Inflammatory macrophage (primary cell): ENCODE data around the gene SHOX.
"Not testable (repeated sequence)": the region's sequence is repeated elsewhere in the genome, so short reads cannot be mapped to it uniquely, and the experiment has no call there.

ENCODE experiments used
- DNase-seq, 2 donors: peaks; one replicate each; pipeline ENCODE4 v3.0.0-alpha.2; 2020 to 2022
- total RNA-seq, 18 experiments: gene quantifications; one replicate each; lab custom pipeline; 2026; ENCODE audit warnings: mixed read lengths in 6 of 18, inconsistent platforms in 2 of 18; lab: John Stamatoyannopoulos, UW

The SHOX gene
- 0 to 0.09 (median 0) reads per million in 18 experiments for total RNA-seq

DNA sequence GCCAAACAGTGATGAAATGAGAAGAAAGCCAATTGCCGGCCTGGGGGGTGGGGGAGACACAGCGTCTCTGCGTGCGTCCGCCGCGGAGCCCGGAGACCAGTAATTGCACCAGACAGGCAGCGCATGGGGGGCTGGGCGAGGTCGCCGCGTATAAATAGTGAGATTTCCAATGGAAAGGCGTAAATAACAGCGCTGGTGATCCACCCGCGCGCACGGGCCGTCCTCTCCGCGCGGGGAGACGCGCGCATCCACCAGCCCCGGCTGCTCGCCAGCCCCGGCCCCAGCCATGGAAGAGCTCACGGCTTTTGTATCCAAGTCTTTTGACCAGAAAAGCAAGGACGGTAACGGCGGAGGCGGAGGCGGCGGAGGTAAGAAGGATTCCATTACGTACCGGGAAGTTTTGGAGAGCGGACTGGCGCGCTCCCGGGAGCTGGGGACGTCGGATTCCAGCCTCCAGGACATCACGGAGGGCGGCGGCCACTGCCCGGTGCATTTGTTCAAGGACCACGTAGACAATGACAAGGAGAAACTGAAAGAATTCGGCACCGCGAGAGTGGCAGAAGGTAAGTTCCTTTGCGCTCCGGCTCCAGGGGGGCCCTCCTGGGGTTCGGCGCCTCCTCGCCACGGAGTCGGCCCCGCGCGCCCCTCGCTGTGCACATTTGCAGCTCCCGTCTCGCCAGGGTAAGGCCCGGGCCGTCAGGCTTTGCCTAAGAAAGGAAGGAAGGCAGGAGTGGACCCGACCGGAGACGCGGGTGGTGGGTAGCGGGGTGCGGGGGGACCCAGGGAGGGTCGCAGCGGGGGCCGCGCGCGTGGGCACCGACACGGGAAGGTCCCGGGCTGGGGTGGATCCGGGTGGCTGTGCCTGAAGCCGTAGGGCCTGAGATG is at the start of gene SHOX:
Gene SHOX, plus strand, starts transcription at position 180 of the 885 bp plus-strand sequence. Its CDS starts 107 bp downstream, at position 287.
- no peak for DNase-seq

DNA sequence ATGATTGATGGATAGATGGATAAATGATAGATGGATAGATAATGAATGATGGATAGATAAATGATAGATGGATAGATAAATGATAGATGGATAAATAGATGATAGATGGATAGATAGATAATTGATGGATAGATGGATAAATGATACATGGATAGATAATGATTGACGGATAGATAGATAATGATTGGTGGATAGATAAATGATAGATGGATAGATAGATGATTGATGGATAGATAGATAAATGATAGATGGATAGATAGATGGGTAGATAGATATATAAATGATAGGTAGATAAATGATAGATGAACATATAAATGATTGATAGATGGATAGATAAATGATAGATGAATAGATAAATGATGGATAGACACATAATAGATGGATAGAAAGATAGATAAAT is 49.5 kb upstream of the SHOX start:
- DNase-seq: no peak

DNA sequence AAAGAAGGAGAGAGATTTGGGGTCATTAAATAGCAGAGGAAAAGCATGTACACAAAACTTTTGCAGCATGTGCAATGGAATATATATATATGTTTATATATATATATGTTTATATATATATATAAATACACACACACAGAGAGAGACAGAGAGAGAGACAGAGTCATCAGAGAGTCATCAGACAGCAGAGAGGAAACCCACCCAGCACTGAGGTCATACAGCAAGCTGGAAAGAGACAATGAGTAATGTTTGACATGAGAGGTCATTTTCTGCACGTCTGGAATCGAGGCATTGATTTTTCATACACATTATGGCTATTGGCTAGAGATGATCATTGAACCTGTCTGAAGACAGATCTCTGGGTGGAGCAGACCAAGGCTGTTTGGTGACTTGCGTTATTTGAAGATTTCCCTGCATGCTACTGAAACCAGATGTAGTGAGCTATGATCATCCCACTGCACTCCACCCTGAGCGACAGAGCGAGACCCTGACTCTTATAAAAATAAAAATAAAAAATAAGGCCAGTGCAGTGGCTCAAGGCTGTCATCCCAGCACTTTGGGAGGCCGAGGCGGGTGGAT is 48.8 kb upstream of the SHOX start:
- DNase-seq: no peak

DNA sequence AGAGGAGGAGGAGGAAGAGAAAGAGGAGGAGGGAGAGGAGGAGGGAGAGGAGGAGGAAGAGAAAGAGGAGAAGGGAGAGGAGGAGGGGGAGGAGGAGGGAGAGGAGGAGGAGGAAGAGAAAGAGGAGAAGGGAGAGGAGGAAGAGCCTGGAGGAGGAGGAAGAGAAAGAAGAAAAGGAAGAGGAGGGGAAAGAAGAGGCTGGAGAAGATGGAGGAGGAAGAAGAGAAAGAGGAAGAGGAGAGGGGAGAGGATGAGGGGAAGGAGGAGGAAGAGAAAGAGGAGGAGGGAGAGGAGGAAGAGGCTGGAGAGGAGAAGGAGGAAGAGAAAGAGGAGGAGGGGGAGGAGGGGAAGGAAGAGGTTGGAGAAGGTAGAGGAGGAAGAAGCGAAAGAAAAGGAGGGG is 46.0 kb upstream of the SHOX start:
- DNase-seq: no peak

DNA sequence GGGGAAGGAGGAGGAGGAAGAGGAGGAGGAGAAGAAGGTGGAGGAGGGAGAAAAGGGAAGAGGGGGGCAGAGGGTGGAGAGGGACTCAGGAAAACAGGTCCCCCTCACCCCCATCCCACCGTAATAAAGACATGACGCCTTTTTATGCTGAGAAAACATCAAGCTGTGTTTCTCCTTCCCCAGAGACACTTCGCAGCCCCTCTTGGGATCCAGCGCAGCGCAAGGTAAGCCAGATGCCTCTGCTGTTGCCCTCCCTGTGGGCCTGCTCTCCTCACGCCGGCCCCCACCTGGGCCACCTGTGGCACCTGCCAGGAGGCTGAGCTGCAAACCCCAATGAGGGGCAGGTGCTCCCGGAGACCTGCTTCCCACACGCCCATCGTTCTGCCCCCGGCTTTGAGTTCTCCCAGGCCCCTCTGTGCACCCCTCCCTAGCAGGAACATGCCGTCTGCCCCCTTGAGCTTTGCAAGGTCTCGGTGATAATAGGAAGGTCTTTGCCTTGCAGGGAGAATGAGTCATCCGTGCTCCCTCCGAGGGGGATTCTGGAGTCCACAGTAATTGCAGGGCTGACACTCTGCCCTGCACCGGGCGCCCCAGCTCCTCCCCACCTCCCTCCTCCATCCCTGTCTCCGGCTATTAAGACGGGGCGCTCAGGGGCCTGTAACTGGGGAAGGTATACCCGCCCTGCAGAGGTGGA is 45.3 kb upstream of the SHOX start:
- no peak for DNase-seq

DNA sequence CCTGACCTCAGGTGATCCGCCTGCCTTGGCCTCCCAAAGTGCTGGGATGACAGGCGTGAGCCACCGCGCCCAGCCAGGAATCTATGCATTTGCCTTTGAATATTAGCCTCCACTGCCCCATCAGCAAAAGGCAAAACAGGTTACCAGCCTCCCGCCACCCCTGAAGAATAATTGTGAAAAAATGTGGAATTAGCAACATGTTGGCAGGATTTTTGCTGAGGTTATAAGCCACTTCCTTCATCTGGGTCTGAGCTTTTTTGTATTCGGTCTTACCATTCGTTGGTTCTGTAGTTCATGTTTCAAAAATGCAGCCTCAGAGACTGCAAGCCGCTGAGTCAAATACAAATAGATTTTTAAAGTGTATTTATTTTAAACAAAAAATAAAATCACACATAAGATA is 44.2 kb upstream of the SHOX start:
- DNase-seq: no peak

DNA sequence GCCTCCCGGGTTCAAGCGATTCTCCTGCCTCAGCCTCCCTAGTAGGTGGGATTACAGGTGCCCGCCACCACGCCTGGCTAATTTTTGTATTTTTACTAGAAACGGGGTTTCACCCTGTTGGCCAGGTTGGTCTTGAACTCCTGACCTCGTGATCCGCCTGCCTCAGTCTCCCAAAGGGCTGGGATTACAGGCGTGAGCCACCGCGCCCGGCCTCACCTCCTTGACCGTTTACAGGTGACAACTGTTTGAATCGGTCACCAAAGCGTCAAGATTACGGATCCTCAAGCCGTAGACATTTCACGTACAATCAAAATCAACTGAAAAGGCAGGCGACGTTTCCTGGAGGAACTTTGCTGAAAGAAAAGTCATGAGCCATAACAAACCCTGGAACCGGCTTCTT is 41.3 kb upstream of the SHOX start:
- not testable (repeated sequence) for DNase-seq

DNA sequence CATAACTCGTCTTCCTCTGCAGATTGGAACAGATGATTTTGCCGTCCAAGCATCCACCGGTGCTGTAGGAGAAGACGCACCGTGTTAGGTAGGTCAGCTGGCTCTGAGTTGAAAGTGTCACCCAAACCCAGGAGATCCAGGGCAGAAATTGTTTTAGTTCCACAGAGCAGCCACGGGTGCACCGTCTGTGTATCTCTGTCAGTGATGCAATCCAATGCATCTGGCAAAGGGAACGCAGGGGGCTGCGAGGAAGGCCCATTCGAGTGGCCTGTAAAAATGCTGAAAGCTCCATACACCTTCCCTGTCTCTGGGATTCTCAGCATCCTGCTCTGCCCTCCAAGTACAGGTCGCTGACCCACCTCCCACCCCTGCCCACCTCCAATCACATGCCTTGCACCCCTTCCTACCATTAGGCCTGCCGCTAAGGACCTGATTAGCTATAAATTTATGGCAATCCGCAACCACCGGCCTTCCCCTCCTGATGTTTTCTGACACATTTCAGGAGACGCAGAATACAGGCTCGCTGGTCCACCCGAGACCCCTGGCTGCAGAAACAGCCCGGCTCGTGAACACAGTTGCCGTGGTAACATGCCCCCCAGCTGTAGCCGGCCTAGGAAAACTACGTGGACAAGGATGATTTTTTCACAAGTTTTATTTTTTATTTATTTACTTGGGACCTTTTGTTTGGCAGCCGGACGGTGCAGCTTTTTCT is 39.7 kb upstream of the SHOX start:
- DNase-seq: no peak

DNA sequence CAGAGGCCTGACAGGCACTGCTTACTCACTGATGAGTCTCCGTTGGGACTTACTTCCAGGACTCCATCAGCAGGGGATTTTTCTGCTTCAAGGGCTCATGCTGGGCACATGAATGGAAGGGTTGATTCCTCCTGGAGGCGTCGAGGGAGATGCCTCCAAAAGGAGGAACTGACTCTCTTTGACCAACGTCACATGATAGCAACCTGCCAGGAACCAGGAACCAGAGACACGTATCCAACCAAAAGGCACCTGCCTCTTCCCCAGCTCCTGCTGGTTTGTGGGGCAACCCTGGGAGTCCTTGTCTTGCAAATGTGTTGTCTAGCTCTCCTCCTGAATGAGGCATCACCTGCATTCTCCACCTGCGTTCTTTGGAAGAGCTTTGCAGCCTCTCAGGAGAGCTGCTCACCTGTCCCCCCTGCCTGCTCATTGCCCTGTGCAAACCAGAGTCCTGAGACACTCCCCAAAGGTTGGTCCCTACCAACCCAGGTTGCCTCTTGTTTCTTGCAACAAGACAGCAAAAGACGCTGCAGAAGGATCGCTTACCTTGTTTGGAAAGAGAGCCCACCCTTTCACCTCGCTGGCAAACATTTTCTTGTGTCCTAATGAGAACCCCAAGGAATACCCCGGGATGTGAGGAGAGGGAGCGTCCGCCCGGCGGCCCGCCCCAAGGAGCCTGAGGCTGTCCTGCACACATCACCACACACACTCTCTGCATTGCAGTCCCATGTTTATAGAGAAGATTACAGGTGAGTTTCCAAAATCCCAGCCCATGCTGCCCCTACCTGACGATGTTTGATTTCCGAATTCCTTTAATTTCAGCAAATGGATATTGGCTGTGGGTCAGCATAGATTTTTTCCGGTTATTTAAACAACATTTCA is 30.5 kb upstream of the SHOX start:
- no peak for DNase-seq

DNA sequence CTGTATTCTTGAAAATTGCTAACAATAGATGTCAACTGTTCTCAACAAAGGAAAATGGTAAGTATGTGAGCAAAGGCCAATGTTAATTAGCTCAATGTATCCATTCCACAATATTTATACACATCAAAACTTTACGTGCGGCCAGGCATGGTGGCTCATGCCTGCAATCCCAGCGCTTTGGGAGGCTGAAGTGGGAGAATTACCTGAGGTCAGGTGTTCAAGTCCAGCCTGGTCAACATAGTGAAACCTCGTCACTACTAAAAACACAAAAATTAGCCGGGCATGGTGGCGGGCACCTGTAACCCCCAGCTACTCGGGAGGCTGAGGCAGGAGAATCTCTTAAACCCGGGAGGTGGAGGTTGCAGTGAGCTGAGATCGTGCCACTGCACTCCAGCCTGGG is 27.6 kb upstream of the SHOX start:
- DNase-seq: not testable (repeated sequence)

DNA sequence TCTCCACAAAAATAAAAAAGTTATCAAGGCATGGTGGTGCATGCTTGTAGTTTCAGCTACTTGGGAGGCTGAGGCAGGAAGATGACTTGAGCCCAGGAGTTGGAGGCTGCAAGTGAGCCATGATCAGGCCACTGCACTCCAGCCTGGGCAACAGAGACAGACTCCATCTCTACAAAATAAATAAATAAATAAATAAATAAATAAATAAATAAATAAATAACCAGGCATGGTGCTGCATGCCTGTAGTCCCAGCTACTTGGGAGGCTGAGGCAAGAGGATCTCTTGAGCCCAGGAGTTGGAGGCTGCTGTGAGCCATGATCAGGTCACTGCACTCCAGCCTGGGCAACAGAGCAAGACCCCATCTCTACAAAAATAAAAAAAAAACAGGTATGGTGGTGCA is 26.0 kb upstream of the SHOX start:
- not testable (repeated sequence) for DNase-seq

DNA sequence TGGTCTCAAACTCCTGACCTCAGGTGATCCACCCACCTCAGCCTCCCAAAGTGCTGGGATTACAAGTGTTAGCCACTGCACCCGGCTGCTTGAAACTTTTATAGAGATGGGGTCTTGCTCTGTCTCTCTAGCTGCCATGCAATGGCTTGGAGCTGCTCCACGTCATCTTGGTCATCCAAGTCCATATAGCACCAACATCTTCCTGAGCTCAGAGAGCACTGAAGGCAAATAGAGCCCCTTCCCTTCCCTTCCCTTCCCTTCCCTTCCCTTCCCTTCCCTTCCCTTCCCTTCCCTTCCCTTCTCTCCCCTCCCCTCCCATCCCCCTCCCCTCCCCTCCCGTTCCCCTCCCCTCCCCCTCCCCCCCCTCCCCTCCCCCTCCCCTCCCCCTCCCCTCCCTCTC is 22.5 kb upstream of the SHOX start:
- DNase-seq: not testable (repeated sequence)

DNA sequence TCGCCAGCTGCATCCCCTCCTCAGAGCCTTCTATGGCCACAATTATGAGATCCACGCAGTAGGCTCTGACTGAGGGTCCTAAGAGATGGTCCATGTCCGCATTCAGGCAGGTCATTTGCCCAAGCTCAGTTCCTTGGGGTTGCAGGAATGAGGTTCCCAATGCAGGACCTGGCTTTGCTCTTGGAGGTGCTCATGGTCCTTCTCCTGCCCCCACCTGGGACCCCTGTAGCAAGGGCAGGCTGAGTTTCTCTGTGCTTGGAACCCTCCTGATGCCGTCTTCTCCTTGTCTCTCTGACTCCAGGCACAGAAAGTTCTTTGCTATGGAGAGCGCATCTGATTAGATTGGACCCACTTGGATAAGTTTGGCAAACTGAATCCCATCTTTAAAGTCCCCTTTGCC is 16.5 kb upstream of the SHOX start:
- no peak for DNase-seq

DNA sequence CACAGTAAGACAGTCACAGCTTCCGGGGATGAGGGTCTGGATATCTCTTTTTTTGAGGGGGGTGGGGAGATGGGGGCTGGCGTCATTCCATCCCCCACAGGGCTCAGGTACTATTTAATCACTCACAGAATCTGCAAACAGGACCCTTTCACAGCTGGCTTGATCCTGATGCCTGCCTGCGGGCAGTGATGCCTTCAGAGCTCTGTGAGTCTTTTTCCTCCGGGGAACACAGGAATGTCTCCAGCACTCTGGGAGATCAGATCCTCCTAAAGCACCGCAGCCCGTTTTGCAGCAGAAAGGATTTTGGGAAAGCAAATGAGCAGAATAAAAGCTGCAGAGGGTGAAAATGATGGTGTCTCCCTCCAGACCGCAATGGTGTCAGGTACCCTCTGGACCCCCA is 13.2 kb upstream of the SHOX start:
- no peak for DNase-seq

DNA sequence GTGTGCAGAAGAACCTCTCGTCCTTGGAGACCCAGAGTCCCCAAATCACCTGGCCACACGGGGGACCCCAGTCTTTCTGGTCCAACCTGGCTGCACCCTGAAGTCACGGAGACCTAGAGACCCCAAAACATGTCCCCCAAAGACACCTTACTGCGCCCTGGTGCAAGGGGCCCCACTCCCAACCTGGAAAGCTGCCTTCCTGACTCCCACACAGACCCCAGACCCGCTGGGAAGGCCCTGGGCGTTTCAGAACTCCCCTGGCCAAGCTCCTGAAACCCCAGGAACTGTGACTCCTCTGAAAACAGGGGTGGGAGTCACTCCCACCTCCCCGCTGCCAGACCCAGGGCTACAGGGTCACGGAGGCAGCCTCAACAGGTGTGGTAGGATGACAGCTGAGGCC is 12.7 kb upstream of the SHOX start:
- DNase-seq: no peak

DNA sequence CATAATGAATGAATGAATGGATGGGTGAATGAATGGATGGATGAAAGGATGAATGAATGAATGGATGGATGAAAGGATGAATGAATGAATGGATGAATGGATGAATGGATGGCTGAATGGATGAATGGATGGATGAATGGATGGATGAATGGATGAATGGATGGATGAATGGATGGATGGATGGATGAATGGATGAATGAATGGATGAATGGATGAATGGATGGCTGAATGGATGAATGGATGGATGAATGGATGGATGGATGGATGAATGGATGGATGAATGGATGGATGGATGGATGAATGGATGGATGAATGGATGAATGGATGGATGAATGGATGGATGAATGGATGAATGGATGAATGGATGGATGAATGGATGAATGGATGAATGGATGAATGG is 12.3 kb upstream of the SHOX start:
- not testable (repeated sequence) for DNase-seq

DNA sequence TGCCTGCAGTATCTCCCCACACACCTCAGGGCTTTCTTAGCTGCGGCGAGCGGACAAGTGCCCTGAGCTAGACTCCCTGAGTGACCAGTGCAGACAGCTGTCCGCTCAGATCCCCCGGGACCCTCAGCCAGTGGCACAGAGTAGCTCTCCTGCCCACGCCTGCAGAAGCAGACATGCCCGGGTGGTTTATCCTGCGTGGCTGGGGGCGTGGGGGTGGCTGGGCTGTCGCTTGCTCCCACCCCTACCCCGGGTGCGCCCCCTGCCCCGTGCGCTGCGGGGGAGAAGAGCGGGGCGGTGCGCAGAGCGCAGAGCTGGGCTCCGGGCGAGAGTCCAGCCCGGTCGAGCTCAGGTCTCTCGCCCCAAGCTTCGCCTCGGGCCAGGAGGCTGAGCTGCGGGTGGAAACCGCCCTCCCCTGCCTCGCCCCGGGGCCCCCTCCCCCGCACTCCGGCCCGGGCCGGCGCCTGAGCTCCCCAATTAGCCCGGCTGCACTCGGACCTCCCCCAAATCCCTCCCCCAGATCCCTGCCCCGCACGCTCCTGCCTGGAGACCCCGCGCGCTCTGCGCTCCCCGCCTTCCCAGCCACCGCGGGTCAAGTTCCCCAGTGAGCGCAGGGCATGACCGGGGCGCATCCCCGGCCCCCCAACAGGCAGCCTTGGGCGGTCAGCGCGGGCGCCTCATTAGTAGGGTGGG is 11.7 kb upstream of the SHOX start:
- no peak for DNase-seq

DNA sequence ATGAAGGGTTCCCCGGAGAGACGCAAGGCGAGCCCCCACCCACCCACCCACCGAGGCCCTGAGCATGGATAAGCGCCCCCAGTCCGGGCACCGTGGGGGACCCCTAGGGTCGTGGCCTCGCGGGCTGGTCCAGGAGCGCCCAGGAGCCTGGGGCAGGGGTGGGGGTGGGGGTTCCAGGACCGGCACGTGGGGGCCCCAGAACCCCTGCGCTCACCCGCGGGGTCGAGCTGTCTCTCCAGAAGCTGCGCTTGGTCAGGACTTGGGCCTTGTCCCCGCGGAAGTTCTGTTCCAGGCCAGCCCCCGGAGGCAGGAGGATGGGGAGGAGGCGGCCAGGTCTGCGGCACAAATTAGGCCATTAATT is 11.2 kb upstream of the SHOX start:
- DNase-seq: no peak

DNA sequence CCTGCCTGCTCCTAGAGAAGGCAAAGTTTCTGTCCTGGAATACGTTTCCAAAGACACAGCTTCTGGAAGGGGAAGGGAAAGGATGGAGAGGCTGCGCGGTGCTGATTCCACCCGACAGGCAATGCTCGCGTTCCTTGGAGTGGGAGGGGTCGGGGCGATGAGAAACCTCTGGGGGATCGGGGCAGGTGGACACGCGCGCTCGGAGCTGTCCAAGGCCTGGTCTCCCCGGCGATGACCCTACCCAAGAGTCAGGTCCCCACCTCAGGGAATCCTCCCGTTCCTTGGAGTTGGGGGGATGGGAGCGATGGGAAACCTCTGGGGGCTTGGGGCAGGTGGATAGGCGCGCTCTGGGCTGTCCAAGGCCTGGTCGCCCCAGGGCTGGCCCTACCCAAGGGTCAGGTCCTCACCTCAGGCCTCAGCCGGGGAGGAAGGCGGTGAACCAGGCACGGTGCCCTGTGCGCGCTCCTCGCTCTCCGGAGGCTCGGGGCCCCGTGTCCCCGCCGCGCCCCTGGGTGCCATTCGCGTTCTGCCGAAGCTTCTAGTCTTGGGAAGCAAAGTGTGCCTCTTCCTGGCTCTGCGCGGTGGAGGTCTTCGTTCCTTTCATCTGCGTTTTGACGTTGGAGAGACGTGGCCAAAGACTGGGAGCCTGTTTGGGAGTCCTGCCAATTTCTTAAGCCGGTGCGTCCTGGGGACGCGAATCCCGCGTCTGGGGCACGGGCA is 10.6 kb upstream of the SHOX start:
- no peak for DNase-seq

DNA sequence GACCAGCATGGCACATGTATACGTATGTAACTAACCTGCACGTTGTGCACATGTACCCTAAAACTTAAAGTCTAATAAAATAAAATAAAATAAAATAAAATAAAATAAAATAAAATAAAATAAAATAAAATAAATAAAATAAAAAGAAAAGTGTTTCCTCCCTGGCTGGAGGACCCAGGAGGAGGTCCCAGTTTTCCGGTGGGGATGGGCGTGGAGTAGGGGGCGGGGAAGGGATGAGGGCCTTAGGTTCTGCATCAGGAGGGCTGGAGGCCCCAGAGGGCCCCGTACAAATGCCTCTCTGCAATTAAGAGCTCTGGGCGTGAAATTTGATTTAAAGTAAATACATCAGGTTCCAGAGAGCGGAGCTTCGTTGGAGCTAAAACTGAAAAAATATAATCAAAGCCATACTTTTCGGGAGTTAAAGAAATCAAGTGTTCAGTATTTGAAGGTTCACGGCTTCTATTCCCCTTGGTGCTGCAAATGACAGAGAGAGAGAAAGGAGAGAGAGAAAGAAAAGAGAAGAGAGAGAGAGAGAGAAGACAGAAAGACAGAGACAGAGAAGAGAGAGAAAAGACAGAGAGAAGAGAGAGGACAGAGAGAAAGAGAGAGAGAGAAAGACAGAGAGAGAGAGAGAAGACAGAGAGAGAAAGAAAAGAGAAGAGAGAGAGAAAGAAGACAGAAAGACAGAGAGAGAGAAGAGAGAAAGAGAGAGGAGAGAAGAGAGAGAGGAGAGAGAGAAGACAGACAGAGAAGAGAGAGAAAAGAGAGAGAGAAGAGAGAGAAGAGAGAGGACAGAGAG is 8.7 kb upstream of the SHOX start:
- no peak for DNase-seq
